ENCODE data around the gene RRP1B.

DNA sequence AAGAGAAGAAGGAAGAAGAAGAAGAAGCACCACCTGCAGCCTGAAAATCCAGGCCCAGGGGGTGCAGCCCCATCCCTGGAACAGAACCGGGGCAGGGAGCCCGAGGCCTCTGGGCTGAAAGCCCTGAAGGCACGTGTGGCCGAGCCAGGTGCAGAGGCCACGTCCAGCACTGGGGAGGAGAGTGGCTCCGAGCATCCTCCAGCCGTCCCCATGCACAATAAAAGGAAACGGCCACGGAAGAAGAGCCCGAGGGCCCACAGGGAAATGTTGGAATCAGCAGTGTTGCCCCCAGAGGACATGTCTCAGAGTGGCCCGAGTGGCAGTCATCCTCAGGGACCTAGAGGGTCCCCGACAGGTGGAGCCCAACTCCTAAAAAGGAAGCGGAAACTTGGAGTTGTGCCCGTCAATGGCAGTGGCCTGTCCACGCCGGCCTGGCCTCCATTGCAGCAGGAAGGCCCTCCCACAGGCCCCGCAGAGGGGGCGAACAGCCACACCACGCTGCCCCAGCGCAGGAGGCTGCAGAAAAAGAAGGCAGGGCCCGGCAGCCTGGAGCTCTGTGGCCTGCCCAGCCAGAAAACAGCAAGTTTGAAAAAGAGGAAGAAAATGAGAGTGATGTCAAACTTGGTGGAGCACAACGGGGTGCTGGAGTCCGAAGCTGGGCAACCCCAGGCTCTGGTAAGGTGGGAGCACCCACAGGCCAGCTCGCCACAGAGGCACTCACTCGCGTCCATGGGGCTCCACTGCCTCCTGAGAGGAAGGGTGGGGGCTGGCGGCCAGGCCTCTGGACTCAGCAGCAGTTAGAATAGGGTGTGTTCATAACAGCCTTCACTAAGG lies 28.4 kb downstream of the RRP1B start:
- TF ChIP-seq, protein P1, sequence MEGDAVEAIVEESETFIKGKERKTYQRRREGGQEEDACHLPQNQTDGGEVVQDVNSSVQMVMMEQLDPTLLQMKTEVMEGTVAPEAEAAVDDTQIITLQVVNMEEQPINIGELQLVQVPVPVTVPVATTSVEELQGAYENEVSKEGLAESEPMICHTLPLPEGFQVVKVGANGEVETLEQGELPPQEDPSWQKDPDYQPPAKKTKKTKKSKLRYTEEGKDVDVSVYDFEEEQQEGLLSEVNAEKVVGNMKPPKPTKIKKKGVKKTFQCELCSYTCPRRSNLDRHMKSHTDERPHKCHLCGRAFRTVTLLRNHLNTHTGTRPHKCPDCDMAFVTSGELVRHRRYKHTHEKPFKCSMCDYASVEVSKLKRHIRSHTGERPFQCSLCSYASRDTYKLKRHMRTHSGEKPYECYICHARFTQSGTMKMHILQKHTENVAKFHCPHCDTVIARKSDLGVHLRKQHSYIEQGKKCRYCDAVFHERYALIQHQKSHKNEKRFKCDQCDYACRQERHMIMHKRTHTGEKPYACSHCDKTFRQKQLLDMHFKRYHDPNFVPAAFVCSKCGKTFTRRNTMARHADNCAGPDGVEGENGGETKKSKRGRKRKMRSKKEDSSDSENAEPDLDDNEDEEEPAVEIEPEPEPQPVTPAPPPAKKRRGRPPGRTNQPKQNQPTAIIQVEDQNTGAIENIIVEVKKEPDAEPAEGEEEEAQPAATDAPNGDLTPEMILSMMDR (IDR thresholded peaks at IDR 0.05) = no peak
- TF ChIP-seq POLR2A (IDR thresholded peaks at IDR 0.05) = no peak
